Choroid plexus epithelial cell (primary cell): ENCODE results near the gene TAPBP.
"Not testable (repeated sequence)": the region's sequence is repeated elsewhere in the genome, so short reads cannot be mapped to it uniquely, and the experiment has no call there.

Source experiments
- DNase-seq: peaks from one replicate; pipeline ENCODE4 v3.0.0-alpha.2; 2010; ENCODE audit warnings: low read depth
- H3K4me3 ChIP-seq: 2 replicates; pipeline ENCODE4 v1.5.1; 2011; ENCODE audit warnings: low read depth, mild to moderate bottlenecking, control low read depth, low read length, moderate library complexity
- CTCF ChIP-seq: conservative IDR thresholded peaks from 2 replicates; pipeline ENCODE4 v1.5.1; 2011; ENCODE audit warnings: low read depth, mild to moderate bottlenecking, control low read depth, inconsistent platforms, low read length, moderate library complexity

Gene TAPBP

GRCh38 chr6:33279257-33279695, 34.6 kb downstream of the TAPBP start:
- no peak overlapping the region for H3K4me3 ChIP-seq
- DNase-seq, result no peak
- TF ChIP-seq CTCF, result no peak

GRCh38 chr6:33278810-33279209, 35.1 kb downstream of the TAPBP start:
- no peak for DNase-seq
- H3K4me3 ChIP-seq, result no peak overlapping the region
- TF ChIP-seq CTCF, result no peak

DNA sequence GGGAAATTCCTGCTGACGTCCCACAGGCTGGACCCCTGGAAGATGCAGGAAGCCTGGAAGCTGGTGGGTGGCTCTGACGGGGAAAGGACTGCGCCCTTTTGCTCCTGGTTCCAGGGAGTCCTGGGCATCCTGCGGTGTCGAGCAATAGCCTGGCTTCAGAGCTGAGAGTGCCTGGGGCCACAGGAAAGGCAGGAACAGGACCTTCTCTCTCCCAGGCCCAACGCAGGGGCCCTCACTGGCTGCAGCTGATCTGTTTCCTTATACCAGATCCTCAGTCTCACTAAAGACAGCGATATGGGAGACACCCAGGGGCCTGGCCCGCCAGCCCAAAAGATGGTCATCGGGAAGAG, 35.5 kb downstream of the TAPBP start:
- no peak for DNase-seq
- TF ChIP-seq CTCF, result no peak
- H3K4me3 ChIP-seq, result no peak overlapping the region

GRCh38 chr6:33277663-33278391, 36.1 kb downstream of the TAPBP start:
- TF ChIP-seq CTCF, result no peak
- no peak for DNase-seq

DNA sequence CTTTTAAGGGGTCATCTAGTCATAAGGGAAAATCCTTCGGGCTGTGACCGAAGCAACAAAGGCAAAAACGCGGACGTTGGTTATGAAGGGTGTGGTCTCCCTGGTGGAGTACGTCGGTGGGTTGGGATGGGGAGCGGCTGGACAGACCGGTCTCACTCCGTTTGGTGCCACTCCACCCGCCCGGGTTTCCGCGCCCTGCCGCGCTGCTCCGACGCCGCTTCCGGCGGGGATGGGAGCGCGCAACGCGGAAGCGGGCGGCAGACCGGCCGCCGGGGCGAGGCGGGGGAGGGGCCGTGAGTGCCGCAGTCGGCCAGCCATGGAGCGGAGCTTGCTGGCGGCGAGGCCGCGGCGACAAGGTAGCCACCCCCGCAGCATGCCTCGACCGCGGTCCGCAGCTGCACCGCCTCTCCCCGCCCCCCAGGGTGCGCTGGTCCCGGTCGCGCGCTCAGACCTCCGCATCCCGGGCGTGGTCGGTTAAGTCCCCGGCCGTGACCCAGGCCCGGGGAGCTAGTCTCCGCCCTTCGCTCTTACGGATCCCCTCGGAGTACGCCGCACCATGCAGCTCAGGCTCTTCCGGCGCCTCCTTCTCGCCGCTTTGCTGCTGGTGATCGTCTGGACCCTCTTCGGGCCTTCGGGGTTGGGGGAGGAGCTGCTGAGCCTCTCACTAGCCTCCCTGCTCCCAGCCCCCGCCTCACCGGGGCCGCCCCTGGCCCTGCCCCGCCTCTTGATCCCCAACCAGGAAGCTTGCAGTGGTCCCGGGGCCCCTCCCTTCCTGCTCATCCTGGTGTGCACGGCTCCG, 36.8 kb downstream of the TAPBP start, which contains the start of gene B3GALT4:
Gene B3GALT4, plus strand, starts transcription at position 260 of the 799 bp plus-strand sequence. Its CDS starts 297 bp downstream, at position 557.
- peak; percentile 42 for TF ChIP-seq CTCF

More at GRCh38 chr6:33277663-33278391, 36.1 kb downstream of the TAPBP start:
- H3K4me3 ChIP-seq, result peak overlapping the region; percentile 70

GRCh38 chr6:33276581-33276863, 37.4 kb downstream of the TAPBP start:
- H3K4me3 ChIP-seq, result peak overlapping the region; percentile 70
- no peak for TF ChIP-seq CTCF
- no peak for DNase-seq

More for the DNA sequence above, 36.8 kb downstream of the TAPBP start, which contains the start of gene B3GALT4:
- peak; percentile 75 for DNase-seq
- H3K4me3 ChIP-seq, result peak within 1 kb of the TSS; percentile 70

GRCh38 chr6:33275795-33276580, 37.9 kb downstream of the TAPBP start:
- not testable (repeated sequence) for DNase-seq
- peak overlapping the region; percentile 70 for H3K4me3 ChIP-seq
